Measurements from ENCODE around the gene CREB5. TPM values are rescaled to one million over a fixed set of nuclear protein-coding genes. Genes with fewer than 3 reads are reported as not detected.

The CREB5 gene
- total and polyA plus RNA-seq, 2 of the 8 experiments (the other 6 are each of a cell fraction or from before 2014, with no cell fraction given) = 2.4 to 2.7 TPM

- TF ChIP-seq TEAD4 (IDR thresholded peaks at IDR 0.05; ENCODE audit: low read depth, low read length) (no peak), EZH2 (IDR thresholded peaks at IDR 0.05; ENCODE audit: low read depth, low read length, severe bottlenecking) (no peak), CTBP2 (IDR thresholded peaks at IDR 0.05; ENCODE audit: borderline replicate concordance, insufficient read depth, insufficient read length, low read length) (no peak), YY1 (IDR thresholded peaks at IDR 0.05; ENCODE audit: low read depth, low read length) (no peak)
These were observed 432.8 kb downstream of the CREB5 start (continued) for GRCh38 chr7:28845106-28845505.
